Dermis lymphatic vessel endothelial cell (primary cell): ENCODE data around the gene ZNF337. TPM values are rescaled to one million over a fixed set of nuclear protein-coding genes. Genes with fewer than 3 reads are reported as not detected.

ENCODE experiments used
- total RNA-seq: library from RNA; depleted of rRNA; stranded (reverse); fragments of >200 nt; gene quantifications from 2 replicates; pipeline ENCODE4 v1.2.1, GENCODE V29; 2014

ZNF337 gene
- total RNA-seq, result 11.3 and 16.3 TPM in 2 replicates

DNA sequence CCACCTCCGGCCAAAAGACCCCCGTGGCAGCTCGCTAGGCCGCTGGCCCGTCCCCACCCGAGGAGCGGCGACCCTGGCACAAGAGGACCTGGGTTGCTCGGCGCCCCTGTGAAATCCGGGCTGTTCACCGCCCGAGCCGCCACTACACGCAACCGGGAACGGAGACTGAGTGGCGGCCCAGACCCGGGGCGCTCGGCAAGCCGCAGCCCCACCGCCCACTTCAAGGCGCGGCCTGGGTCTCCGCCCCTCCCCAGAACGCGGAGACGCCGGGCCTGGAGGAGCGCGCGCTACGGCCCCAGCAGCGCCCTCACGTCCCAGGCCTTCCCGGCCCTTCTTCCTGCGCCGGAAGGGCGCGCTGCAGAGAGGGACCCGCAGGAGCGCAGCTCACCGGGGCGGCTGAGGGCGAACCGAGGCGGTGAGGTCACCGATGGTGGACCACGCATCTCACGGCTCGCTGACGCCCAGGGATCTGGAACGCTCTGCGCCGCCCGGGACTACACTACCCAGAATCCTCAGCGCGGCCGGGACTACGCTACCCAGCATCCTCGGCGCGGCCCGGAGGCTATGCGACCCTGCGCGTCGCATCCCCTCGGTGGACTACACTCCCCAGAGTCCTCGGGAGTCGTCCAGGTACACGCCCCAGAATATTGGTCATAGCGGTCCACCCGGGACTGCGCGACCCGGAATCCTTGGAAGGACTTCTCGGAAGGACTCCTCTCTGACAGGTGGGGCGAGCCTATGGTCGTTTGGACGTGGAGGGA is at the start of gene ZNF337:
TSS of gene ZNF337 (minus strand) at position 483 of the 761 bp plus-strand sequence. CDS start 10,436 bp downstream, outside the sequence.

Other genes starting within 250 kb of the ZNF337 start
- 23.1 and 29.6 TPM in 2 replicates for gene NINL, start 111.3 kb downstream of the ZNF337 start, total RNA-seq
- 8.5 and 9.5 TPM in 2 replicates for gene NANP, start 72.8 kb downstream of the ZNF337 start, total RNA-seq